Kidney epithelial cell (primary cell): Measurements from ENCODE around the gene LRRC52. TPM values are rescaled to one million over a fixed set of nuclear protein-coding genes. Genes with fewer than 3 reads are reported as not detected.

Experiments
- DNase-seq: peaks from one replicate; pipeline ENCODE4 v3.0.0-alpha.2; 2010; ENCODE audit warnings: low read depth
- H3K27me3 ChIP-seq: 2 replicates; pipeline ENCODE4 v1.6.0; 2011; ENCODE audit warnings: low read length; ENCODE audit not compliant: control insufficient read depth, insufficient read depth
- H3K36me3 ChIP-seq: 2 replicates; pipeline ENCODE4 v1.5.1; 2011; ENCODE audit warnings: low read length; ENCODE audit not compliant: control insufficient read depth, insufficient read depth
- H3K4me3 ChIP-seq: 2 replicates; pipeline ENCODE4 v1.5.1; 2011; ENCODE audit warnings: low read depth, mild to moderate bottlenecking, control low read depth, low read length
- total RNA-seq: library from RNA; depleted of rRNA; stranded (reverse); fragments of >200 nt; gene quantifications from 2 replicates; pipeline ENCODE4 v1.2.3, GENCODE V29; 2015
- TF ChIP-seq, protein P1 (sequence below): IDR thresholded peaks from 2 replicates; pipeline ENCODE4 v1.5.1; 2011; ENCODE audit warnings: mild to moderate bottlenecking, moderate library complexity, low read length, control low read depth, inconsistent platforms; ENCODE audit not compliant: insufficient read depth, poor library complexity, severe bottlenecking

The LRRC52 gene
- total RNA-seq, 1 donor from 2014 or later: not detected

DNA sequence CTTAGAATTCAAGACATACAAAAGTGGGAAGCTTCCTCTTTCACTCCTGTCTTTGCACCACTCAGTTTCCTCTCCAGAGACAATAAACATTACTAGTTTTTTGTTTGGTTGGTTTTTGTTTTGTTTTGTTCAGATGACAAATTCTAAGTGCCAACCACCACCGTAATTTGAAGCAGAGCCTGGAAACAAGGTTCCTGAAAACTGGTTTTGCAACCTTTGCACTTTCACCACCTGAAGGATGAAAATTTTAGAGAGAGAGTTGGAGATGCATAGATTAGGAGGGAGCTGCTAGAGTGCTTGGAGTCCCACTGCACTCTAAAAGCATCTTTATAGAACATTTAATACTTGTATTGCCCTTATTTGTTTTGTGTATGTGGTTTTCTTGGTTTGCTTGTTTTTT, 67.1 kb downstream of the LRRC52 start:
- no peak for DNase-seq
- TF ChIP-seq, protein P1, sequence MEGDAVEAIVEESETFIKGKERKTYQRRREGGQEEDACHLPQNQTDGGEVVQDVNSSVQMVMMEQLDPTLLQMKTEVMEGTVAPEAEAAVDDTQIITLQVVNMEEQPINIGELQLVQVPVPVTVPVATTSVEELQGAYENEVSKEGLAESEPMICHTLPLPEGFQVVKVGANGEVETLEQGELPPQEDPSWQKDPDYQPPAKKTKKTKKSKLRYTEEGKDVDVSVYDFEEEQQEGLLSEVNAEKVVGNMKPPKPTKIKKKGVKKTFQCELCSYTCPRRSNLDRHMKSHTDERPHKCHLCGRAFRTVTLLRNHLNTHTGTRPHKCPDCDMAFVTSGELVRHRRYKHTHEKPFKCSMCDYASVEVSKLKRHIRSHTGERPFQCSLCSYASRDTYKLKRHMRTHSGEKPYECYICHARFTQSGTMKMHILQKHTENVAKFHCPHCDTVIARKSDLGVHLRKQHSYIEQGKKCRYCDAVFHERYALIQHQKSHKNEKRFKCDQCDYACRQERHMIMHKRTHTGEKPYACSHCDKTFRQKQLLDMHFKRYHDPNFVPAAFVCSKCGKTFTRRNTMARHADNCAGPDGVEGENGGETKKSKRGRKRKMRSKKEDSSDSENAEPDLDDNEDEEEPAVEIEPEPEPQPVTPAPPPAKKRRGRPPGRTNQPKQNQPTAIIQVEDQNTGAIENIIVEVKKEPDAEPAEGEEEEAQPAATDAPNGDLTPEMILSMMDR: no peak
- H3K4me3 ChIP-seq: no peak overlapping the region

DNA sequence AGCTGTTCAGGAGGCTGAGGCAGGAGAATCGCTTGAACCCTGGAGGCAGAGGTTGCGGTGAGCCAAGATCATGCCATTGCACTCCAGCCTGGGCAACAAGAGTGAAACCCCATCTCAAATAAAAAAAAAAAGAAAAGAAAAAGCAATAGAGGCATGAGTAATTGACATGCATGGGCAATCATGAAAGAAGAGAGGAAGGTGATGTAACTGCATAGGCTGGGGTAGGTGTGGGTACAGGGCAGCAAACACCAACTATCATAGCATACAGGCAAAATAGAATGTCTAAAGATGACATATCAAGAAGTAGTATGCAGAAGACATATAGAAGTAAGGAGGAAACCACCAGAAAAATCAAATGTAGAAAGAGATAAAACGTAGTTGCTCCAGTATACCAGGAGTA, 68.3 kb downstream of the LRRC52 start:
- Histone ChIP-seq H3K36me3 (no peaks in the 10 kb centered on the region), H3K27me3 (peaks cover 10% of the 10 kb centered on the region), H3K4me3 (no peak overlapping the region)
- TF ChIP-seq, protein P1: no peak
- no peak for DNase-seq

More for the DNA sequence above, 67.1 kb downstream of the LRRC52 start:
- peaks cover 2% of the 10 kb centered on the region for H3K27me3 ChIP-seq
- H3K36me3 ChIP-seq: no peaks in the 10 kb centered on the region

Other genes starting within 250 kb of the LRRC52 start
- not detected in 2 replicates for gene LMX1A, start 187.3 kb upstream of the LRRC52 start, total RNA-seq
- not detected in 2 replicates for gene RXRG, start 98.9 kb upstream of the LRRC52 start, total RNA-seq
- 122 and 150 TPM in 2 replicates for gene MGST3, start 87.2 kb downstream of the LRRC52 start, total RNA-seq
- 46.8 and 60.7 TPM in 2 replicates for gene ALDH9A1, start 154.6 kb downstream of the LRRC52 start, total RNA-seq
- 60.7 and 87.2 TPM in 2 replicates for gene TMCO1, start 224.9 kb downstream of the LRRC52 start, total RNA-seq